A673 (cell line): ENCODE measurements around the gene ARAP3. TPM values are rescaled to one million over a fixed set of nuclear protein-coding genes. Genes with fewer than 3 reads are reported as not detected.
A peak's percentile ranks its signal among the peaks of the same experiment; 100 is the strongest.

Source experiments
- BruUV-seq: library from RNA; stranded (reverse); fragments of 400-500 nt; replicated peaks from 2 replicates; lab custom pipeline; 2021; lab: Mats Ljungman, UMichigan
- CTCF ChIA-PET: fragments of 300-600 bp; sonication (Branson Sonifier 250); formaldehyde crosslinking; loops from one replicate; lab custom pipeline; 2022; ENCODE audit warnings: antibody characterized with exemption; lab: Charles Lee
- POLR2A ChIA-PET: fragments of 300-600 bp; sonication (Branson Sonifier 250); formaldehyde crosslinking; loops from one replicate; lab custom pipeline; 2022; ENCODE audit warnings: antibody characterized with exemption; ENCODE audit not compliant: low non-redundant PET; lab: Charles Lee
- DNase-seq: peaks from one replicate; pipeline ENCODE4 v3.0.0-alpha.2; 2015; ENCODE audit warnings: low spot score
- H3K27ac ChIP-seq: fragments of 200-600 bp; sonication (generic); 2 replicates; pipeline ENCODE4 v1.5.1; 2016; ENCODE audit warnings: mixed run types, low read depth, mild to moderate bottlenecking, mixed read lengths, antibody characterized with exemption, low read length; ENCODE audit not compliant: poor library complexity, severe bottlenecking
- H3K27me3 ChIP-seq: fragments of 200-600 bp; sonication (generic); replicated peaks from 2 replicates; pipeline ENCODE4 v1.6.1; 2017; ENCODE audit warnings: mixed run types, low read depth, mild to moderate bottlenecking, mixed read lengths, antibody characterized with exemption, low read length; ENCODE audit not compliant: insufficient read depth, poor library complexity
- H3K36me3 ChIP-seq: fragments of 200-600 bp; sonication (generic); 2 replicates; pipeline ENCODE4 v1.6.1; 2016; ENCODE audit warnings: mixed run types, mild to moderate bottlenecking, mixed read lengths, antibody characterized with exemption, low read length; ENCODE audit not compliant: insufficient read depth, poor library complexity, severe bottlenecking
- H3K4me1 ChIP-seq: fragments of 200-600 bp; sonication (generic); 2 replicates; pipeline ENCODE4 v1.6.1; 2017; ENCODE audit warnings: mixed run types, mild to moderate bottlenecking, mixed read lengths, antibody characterized with exemption, low read length; ENCODE audit not compliant: insufficient read depth, poor library complexity, severe bottlenecking
- H3K4me3 ChIP-seq: fragments of 200-600 bp; sonication (generic); 2 replicates; pipeline ENCODE4 v1.5.1; 2016; ENCODE audit warnings: low read depth, mixed run types, mild to moderate bottlenecking, mixed read lengths, low read length; ENCODE audit not compliant: poor library complexity, severe bottlenecking
- H3K9me3 ChIP-seq: fragments of 200-600 bp; sonication (generic); 2 replicates; pipeline ENCODE4 v1.6.1; 2016; ENCODE audit warnings: mixed run types, low read depth, mild to moderate bottlenecking, mixed read lengths, antibody characterized with exemption, low read length; ENCODE audit not compliant: poor library complexity, severe bottlenecking
- CTCF ChIP-seq: fragments of 300-800, 200-600 bp; sonication (generic); conservative IDR thresholded peaks from 2 replicates; pipeline ENCODE4 v1.5.1; 2017; ENCODE audit warnings: low read depth, mild to moderate bottlenecking, antibody characterized with exemption, low read length, moderate library complexity, mixed read lengths
- EZH2 ChIP-seq: fragments of 200-600 bp; sonication (generic); IDR thresholded peaks from 2 replicates; pipeline ENCODE4 v1.6.1; 2017; ENCODE audit warnings: borderline replicate concordance, low read depth, mild to moderate bottlenecking, mixed read lengths, antibody characterized with exemption, low read length; ENCODE audit not compliant: poor library complexity, severe bottlenecking
- intact Hi-C: fragments of 100-400 bp; cut with micrococcal nuclease; formaldehyde crosslinking; loops from one replicate; pipeline ENCODE4 v1.10.0; 2022; ENCODE audit not compliant: unreplicated experiment
- total RNA-seq: library from RNA; stranded (reverse); gene quantifications from 2 replicates; pipeline ENCODE4 v1.2.3, GENCODE V29; 2021

Gene ARAP3
- total RNA-seq, 1 experiment from 2014 or later: 4.1 TPM

GRCh38 chr5:141641634-141642267, 40.3 kb downstream of the ARAP3 start:
- no peaks in the 10 kb centered on the region for H3K36me3 ChIP-seq
- peak; percentile 51 for DNase-seq
- intact Hi-C loops: no loop called here
- H3K27me3 ChIP-seq: no peaks in the 10 kb centered on the region
- no TSS peak for BruUV-seq
- CTCF ChIA-PET: no interaction called here
- H3K27ac ChIP-seq: no peak overlapping the region
- POLR2A ChIA-PET: no interaction called here
- no peaks in the 10 kb centered on the region for H3K4me1 ChIP-seq
- H3K9me3 ChIP-seq: no peaks in the 10 kb centered on the region
- TF ChIP-seq EZH2 (no peak), CTCF (peak; percentile 28; the same call in 1 of the 2 replicates)
- no peak overlapping the region for H3K4me3 ChIP-seq

DNA sequence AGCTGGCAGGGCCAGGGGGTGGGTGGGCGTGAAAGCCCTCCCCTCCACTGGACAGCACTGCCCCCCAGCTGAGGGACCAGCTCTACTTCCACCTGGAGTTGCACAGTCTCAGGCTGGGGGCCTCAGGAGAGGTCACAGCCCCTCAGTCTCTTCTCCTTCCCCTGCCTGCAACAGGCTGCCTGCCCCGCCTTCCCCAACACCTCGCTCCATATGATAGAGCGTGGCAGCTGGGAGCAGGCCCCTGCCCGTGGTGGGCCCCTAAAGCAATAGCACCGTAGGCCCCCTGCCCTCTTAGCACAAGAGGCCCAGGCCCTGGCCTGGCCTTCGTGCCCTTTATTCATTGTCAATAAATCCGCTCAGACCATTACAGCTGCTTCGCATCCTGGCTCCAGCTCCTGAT, 41.3 kb downstream of the ARAP3 start:
- no peaks in the 10 kb centered on the region for H3K36me3 ChIP-seq
- no peaks in the 10 kb centered on the region for H3K27me3 ChIP-seq
- ChIA-PET CTCF (no interaction called here), POLR2A (no interaction called here)
- no peak for TF ChIP-seq CTCF
- TF ChIP-seq EZH2: no peak
- BruUV-seq: no TSS peak
- no peak overlapping the region for H3K4me3 ChIP-seq
- H3K9me3 ChIP-seq: no peaks in the 10 kb centered on the region
- no peak for DNase-seq
- peaks cover 2% of the 10 kb centered on the region for H3K4me1 ChIP-seq
- H3K27ac ChIP-seq: no peak overlapping the region
- intact Hi-C loops: no loop called here

- intact Hi-C loops: no loop called here
Measured at GRCh38 chr5:141640051-141640415, 42.0 kb downstream of the ARAP3 start.

More at GRCh38 chr5:141640051-141640415, 42.0 kb downstream of the ARAP3 start:
- BruUV-seq: no TSS peak
- no peak overlapping the region for H3K4me3 ChIP-seq
- H3K27me3 ChIP-seq: no peaks in the 10 kb centered on the region
- CTCF ChIA-PET: no interaction called here
- H3K36me3 ChIP-seq: no peaks in the 10 kb centered on the region
- H3K27ac ChIP-seq: no peak overlapping the region
- H3K4me1 ChIP-seq: peaks cover 7% of the 10 kb centered on the region
- POLR2A ChIA-PET: no interaction called here
- DNase-seq: no peak
- H3K9me3 ChIP-seq: no peaks in the 10 kb centered on the region
- TF ChIP-seq EZH2: no peak
- TF ChIP-seq CTCF: no peak
